Activated CD4-positive, alpha-beta T cell treated with anti-CD3 and anti-CD28 coated beads, Interleukin-2, amount 50 U/mL, for 1 hour (primary cell): ENCODE results near the gene TBL3.
"Not testable (repeated sequence)": the region's sequence is repeated elsewhere in the genome, so short reads cannot be mapped to it uniquely, and the experiment has no call there.

Experiments
- DNase-seq: peaks from one replicate; pipeline ENCODE4 v3.0.0-alpha.2; 2020

Gene TBL3

DNA sequence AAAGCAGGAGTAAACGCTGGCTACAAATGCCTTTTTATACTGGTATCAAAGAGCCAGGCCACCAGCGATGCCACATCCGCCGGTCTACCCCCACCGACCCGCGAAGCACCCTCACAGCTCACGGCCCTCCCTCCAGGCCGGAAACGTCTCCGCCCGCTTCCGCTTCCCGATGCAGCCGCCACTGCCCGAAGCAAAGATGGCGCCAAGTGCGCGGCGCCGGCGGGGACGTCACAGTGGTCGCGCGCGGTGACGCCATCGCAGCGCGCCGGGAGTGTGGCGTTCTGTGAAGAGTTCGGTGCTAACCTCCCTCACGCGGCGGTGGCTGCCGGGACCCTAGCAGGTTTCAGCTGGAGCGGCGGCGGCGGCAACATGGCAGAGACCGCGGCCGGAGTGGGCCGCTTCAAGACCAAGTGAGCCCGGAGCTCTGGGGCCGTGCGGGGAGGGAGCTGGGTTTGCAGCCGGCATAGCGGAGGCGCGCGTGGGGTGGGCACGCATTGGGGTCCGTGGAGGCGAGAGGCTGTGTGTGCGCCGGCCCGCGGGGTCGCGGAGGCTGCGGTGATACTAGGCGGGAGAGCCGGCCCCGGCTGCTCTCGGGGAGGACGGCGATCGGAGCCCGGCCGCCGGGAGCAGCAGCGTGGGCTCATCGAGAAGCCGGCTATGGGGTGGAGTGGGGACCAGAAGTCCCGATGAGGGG, at the start of gene TBL3:
Gene TBL3 (plus strand): TSS at position 258 of the 694 bp plus-strand sequence. CDS start 112 bp downstream, at position 370.
- peak; percentile 94 for DNase-seq

DNA sequence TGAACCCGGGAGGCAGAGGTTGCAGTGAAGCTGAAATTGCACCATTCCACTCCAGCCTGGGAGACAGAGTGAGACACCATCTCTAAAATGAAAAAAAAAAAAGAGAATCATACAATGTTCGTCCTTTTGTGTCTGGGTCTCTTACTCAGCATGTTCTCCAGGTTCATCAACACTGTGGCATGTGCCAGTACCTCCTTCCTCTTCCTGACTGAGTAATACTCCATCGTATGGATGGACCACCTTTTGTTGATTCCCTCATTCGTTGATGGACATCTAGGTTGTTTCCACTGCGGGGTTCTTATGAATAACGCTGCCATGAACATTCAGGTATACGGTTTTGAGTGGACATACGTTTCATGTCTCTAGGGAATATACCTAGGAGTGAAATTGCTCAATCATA, 49.5 kb upstream of the TBL3 start:
- no peak for DNase-seq

DNA sequence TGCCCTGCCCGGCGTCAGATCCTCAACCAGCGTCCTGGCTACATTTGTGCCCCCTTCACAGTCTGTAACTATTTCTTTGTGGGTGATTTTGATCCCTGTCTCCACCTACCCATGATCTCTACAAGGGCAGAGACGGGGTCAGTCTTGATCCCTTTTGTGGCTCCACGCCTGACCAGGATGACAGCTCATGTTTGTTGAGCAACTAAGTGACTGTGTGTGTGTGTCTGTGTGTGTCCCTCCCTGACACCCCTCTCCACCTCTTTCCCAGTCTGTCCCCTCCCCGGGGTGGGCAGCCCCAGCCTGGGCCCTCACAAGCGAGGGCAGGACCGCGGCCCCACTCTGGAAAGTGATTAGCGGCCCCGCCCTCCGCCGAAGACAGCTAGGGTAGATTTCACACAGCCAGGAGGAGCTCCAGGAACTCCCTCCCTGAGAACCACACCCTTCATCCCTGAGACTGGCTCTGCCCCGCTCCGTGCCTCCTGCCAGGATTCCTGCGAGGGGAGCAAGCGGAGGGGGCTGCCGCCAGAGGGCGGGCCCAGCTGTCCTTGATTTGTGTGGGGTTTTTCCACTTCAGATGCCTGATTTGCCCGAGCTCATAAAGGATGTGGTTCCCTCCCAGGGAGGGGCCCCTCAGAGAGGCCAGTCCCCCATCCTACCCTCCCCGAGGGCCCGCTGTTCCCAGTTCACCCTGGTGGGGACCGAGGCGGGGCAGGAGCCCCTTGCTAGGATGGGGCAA, 48.4 kb upstream of the TBL3 start:
- DNase-seq, result no peak

- no peak for DNase-seq
Measured at GRCh38 chr16:1924095-1924494, 47.8 kb upstream of the TBL3 start.

- no peak for DNase-seq
Measured at GRCh38 chr16:1926271-1926670, 45.6 kb upstream of the TBL3 start.

- DNase-seq, result no peak
Measured at GRCh38 chr16:1929105-1929504, 42.7 kb upstream of the TBL3 start.

GRCh38 chr16:1929578-1930337, 42.1 kb upstream of the TBL3 start:
- peak; percentile 92 for DNase-seq

GRCh38 chr16:1930338-1930720, 41.5 kb upstream of the TBL3 start:
- DNase-seq, result no peak

DNA sequence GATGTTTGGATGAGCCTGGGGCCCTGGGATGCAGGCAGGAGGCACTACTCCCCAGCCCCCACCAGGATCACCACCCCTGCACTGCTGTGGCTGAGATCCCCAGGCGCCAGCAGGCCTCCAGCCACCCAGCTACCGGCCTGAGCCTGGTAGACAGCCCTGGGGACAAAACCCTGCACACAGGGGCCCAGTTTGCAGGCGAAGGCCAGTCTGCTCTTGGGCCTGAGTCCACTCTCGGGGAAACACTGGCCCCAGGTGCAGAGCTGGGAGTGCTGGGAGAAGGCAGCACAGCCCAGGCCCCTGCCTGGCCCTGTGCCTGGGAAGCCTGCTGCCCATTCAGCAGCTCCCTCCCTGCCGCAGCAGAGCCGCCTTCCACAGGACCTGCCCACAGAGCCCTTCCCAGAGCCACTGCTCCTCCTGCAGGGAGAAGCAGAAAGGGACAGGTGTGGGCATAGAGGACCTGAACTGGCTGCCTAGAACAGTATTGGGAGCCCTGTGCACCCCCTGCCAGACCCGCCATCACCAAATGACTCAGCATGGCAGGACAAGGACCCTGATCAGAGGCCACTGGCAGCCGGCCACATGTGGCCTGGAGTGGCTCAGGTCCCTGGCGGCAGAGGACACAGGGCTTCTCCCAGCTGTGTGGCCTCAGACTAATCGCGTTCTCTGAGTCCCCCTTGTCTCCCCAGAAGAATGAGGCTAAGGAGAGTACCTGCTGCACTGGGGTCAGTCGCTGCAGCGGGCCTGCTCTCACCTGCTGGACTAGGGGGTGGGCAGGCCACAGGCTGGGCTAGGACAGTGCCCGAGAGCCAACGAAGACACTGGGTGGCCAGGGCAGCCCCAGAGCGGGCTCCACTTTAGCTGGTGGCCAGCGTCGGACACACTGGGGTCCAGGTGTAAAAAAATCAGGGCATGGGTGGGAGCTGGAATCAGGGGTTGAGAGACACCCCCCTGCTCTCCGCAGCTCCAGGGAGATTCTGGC, 39.5 kb upstream of the TBL3 start:
- DNase-seq, result no peak

DNA sequence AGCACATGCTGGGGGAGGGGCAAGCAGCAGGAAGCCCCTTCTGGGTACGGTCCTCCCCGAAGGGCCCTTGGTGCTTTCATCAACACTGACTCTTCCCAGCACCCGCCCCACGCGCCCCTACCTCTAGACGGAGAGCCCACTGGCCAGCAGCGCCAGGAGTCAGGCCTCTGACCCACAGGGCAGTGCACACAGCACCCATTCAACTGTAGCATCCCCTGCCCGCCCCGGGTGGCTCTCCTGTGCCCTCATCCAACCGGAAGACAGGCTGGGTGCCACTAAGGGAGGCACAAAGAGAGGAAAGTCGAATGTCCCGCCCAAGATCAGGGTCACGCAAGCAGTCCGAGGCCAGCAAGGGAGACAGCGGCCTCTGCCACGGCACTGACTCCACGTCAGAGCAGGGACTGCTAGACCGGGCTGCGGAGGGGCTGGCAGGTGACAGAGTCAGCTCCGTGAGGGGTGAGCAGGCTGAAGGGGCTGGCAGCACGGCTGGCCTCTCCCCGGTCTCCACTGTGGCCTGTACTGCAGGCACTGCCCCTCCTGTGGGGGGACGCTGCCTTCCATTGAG, 38.7 kb upstream of the TBL3 start:
- no peak for DNase-seq

DNA sequence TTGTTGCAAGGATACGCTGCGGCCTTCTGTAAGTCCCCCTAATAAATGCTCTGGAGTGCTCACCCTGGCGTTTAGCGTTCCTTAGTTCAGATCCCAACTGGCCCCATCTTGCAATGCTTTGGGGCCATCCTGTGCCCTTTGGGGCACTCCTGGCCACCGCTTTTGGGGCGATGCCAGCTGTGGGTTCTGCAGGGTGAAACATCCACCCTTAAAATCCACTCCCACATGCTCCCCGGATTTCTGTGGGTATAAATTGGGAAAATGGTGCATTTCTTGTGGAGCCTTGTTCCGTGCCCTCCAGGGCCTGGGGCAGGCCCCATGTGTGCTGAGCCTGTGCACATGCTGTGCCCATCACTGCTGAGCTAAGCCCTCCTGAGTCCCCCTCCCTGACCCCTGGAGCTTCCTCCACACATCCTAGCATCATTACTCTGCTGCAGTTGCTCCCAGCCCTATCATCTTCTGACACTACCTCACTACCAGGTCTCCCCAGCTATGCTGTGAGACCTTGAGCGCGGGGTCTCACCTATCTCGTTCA, 34.8 kb upstream of the TBL3 start:
- DNase-seq, result no peak

- DNase-seq, result no peak
Measured at GRCh38 chr16:1938316-1938715, 33.5 kb upstream of the TBL3 start.

- no peak for DNase-seq
Measured at GRCh38 chr16:1938910-1939309, 32.9 kb upstream of the TBL3 start.

GRCh38 chr16:1939833-1940232, 32.0 kb upstream of the TBL3 start:
- DNase-seq, result not testable (repeated sequence)

- no peak for DNase-seq
Measured at GRCh38 chr16:1940273-1941161, 31.3 kb upstream of the TBL3 start.

GRCh38 chr16:1941162-1942046, 30.4 kb upstream of the TBL3 start:
- DNase-seq, result no peak

GRCh38 chr16:1942047-1942809, 29.6 kb upstream of the TBL3 start:
- DNase-seq, result no peak

DNA sequence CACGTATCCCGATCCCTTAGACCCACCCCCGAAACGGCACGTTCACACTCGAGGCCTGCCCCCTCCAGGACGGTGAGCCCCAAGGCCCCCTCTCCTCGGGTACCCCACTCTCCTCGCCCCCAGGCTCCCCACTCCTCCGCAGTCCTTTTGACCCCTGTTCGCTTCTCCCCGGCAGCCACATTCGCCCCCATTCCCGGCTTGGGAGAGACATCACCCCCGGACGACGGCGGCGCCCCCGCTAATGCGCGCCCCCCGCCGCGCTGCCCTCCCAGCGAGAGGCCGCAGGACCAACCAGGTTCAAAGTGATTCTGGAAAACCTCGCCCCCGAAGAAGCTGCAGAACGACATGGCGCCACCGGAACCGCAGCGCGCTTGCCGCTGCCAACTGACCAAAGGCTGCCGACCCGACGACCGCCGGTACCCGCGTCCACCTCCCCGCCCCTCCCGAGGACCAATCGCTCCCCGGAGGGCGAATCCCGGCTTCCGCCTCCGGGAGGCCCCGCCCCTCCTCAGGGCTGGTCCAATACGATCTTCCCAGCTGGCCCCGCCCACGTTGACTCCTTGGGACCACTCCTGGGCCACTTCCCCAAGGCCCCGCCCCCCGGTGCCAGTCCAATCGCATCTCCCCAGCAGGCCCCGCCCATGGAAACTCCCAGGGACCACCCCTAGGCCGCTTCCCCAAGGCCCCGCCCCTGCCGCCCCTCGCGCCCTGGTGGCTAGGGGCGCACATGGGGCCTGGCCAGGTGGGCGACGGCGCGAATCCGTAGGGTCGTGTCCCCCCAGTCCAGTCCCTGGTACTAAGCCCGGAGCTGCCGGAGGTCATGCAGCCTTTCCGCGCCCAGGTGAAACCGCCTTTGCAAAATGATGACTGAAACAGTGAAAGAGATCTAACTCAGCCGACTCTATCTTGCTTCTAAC, 28.8 kb upstream of the TBL3 start, which contains the start of gene MSRB1:
Gene MSRB1 (minus strand): TSS at position 390 of the 917 bp plus-strand sequence. CDS start 43 bp downstream, at position 347.
- DNase-seq, result peak; percentile 99
